Mammary epithelial cell (primary cell): ENCODE results near the gene UBE2E1.

Source experiments
- EZH2 ChIP-seq: IDR thresholded peaks from 2 replicates; pipeline ENCODE4 v1.6.1; 2012; ENCODE audit warnings: low read length, inconsistent platforms, borderline replicate concordance
- TF ChIP-seq, protein P1 (sequence below), 2 donors: IDR thresholded peaks in 1 of 2; conservative IDR thresholded peaks in 1 of 2; 2 replicates each; pipeline ENCODE4 v1.5.1; 2011 to 2012; ENCODE audit warnings: inconsistent platforms in 2 of 2, low read length in 2 of 2, mild to moderate bottlenecking in 2 of 2, control low read depth in 1 of 2, low read depth in 1 of 2; ENCODE audit not compliant: insufficient read depth in 1 of 2; ENCODE audit errors: extremely low read depth in 1 of 2

GRCh38 chr3:23885210-23885609, 79.5 kb downstream of the UBE2E1 start:
- no peak for TF ChIP-seq EZH2
- TF ChIP-seq, protein P1, sequence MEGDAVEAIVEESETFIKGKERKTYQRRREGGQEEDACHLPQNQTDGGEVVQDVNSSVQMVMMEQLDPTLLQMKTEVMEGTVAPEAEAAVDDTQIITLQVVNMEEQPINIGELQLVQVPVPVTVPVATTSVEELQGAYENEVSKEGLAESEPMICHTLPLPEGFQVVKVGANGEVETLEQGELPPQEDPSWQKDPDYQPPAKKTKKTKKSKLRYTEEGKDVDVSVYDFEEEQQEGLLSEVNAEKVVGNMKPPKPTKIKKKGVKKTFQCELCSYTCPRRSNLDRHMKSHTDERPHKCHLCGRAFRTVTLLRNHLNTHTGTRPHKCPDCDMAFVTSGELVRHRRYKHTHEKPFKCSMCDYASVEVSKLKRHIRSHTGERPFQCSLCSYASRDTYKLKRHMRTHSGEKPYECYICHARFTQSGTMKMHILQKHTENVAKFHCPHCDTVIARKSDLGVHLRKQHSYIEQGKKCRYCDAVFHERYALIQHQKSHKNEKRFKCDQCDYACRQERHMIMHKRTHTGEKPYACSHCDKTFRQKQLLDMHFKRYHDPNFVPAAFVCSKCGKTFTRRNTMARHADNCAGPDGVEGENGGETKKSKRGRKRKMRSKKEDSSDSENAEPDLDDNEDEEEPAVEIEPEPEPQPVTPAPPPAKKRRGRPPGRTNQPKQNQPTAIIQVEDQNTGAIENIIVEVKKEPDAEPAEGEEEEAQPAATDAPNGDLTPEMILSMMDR (conservative IDR thresholded peaks at IDR 0.05 in 1 of 2, IDR thresholded peaks at IDR 0.05 in 1 of 2; ENCODE audit: extremely low read depth in 1 of 2, insufficient read depth in 1 of 2, low read depth in 1 of 2, low read length in 2 of 2), result no peak
